C4-2B (cell line): Measurements from ENCODE around the gene LRRC32.

Source experiments
- CTCF ChIP-seq: fragments of 450-650 bp; conservative IDR thresholded peaks from 2 replicates; pipeline ENCODE4 v1.5.1; 2017; ENCODE audit warnings: mild to moderate bottlenecking
- ZFX ChIP-seq: fragments of 450-650 bp; IDR thresholded peaks from 2 replicates; pipeline ENCODE4 v1.6.1; 2017

DNA sequence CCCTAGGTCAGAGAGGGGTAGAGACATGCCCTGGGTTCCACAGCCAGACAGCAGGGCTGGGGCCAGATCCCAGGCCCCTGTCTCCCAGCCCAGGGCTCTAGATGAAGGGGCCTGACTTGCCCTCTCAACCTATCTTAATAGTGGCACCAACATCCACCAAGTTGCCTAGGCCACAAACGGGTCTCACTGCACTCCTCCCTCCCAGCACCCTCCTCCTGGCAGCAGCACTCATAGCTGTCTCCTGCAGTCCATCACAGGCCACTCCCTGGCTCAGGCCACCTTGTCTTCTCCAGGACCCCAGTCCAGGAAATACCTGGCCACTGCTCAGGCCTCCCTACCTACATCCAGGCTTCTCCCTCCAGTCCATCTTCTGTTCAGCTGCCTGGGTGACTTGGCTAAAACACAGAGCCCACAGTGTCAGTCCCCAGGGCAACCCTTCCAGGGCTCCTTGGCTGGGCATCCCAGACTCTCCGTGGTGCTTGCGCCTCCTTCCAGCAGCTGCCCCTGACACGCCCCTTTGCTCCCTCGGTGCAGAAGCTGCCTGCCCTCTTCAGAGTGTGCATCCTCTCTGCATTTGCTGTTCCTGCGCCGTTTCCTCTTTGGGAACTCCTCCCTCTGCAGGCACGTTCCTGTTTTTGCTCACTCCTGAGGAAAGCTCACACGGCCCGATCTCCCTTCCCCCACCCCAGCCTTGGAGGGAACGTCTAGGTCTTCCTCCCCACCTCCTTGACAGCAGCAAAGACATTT, 40.5 kb downstream of the LRRC32 start:
- no peak for TF ChIP-seq CTCF
- no peak for TF ChIP-seq ZFX
